Activated CD4-positive, alpha-beta T cell treated with anti-CD3 and anti-CD28 coated beads for 4 hours (primary cell): ENCODE data around the gene ENPEP.
"Not testable (repeated sequence)": the region's sequence is repeated elsewhere in the genome, so short reads cannot be mapped to it uniquely, and the experiment has no call there.

Experiments used
- DNase-seq, 2 donors: peaks; one replicate each; pipeline ENCODE4 v3.0.0-alpha.2; 2020

The ENPEP gene, protein sequence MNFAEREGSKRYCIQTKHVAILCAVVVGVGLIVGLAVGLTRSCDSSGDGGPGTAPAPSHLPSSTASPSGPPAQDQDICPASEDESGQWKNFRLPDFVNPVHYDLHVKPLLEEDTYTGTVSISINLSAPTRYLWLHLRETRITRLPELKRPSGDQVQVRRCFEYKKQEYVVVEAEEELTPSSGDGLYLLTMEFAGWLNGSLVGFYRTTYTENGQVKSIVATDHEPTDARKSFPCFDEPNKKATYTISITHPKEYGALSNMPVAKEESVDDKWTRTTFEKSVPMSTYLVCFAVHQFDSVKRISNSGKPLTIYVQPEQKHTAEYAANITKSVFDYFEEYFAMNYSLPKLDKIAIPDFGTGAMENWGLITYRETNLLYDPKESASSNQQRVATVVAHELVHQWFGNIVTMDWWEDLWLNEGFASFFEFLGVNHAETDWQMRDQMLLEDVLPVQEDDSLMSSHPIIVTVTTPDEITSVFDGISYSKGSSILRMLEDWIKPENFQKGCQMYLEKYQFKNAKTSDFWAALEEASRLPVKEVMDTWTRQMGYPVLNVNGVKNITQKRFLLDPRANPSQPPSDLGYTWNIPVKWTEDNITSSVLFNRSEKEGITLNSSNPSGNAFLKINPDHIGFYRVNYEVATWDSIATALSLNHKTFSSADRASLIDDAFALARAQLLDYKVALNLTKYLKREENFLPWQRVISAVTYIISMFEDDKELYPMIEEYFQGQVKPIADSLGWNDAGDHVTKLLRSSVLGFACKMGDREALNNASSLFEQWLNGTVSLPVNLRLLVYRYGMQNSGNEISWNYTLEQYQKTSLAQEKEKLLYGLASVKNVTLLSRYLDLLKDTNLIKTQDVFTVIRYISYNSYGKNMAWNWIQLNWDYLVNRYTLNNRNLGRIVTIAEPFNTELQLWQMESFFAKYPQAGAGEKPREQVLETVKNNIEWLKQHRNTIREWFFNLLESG

DNA sequence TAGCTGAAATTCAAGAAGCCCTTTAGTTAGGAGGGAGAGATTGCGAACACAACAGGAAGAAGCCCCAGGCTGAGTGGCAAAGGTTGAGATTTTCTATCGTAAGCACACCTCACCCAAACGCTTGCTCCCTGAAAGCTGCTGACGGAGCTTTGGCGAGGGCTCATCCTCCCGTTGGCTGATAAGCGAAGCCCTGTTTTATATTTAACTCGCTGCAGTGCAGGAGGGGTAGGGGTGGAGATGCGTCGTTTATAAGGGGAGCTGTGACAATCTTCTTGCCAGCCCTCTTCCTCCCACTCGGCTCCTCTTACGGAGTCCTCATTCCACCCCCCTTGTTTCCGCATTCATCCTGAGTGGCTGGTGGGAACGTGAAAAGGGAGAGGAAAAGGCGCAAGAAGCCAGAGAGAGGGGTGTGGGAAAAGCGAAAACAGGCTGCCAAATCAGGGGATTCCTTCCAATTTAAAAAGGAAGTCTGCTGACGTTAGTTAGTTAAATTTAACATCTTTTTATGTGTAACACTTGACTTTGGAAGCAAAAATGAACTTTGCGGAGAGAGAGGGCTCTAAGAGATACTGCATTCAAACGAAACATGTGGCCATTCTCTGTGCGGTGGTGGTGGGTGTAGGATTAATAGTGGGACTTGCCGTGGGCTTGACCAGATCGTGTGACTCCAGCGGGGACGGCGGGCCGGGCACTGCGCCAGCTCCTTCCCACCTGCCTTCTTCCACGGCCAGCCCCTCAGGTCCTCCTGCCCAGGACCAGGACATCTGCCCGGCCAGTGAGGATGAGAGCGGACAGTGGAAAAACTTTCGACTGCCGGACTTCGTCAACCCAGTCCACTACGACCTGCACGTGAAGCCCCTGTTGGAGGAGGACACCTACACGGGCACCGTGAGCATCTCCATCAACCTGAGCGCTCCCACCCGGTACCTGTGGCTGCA is at the start of gene ENPEP:
Gene ENPEP (plus strand): TSS at position 275 of the 938 bp plus-strand sequence. CDS start 260 bp downstream, at position 535.
- no peak for DNase-seq

DNA sequence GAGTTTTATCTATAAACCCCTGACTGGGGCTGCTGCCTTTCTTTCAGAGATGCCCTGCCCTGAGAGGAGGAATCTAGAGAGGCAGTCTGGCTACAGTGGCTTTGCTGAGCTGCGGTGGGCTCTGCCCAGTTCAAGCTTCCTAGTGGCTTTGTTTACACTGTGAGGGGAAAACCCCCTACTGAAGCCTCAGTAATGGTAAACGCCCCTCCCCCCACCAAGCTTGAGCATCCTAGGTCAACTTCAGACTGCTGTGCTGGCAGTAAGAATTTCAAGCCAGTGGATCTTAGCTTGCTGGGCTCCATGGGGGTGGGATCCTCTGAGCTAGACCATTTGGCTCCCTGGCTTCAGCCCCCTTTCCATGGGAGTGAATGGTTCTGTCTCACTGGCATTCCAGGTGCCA is 44.1 kb upstream of the ENPEP start:
- not testable (repeated sequence) for DNase-seq

DNA sequence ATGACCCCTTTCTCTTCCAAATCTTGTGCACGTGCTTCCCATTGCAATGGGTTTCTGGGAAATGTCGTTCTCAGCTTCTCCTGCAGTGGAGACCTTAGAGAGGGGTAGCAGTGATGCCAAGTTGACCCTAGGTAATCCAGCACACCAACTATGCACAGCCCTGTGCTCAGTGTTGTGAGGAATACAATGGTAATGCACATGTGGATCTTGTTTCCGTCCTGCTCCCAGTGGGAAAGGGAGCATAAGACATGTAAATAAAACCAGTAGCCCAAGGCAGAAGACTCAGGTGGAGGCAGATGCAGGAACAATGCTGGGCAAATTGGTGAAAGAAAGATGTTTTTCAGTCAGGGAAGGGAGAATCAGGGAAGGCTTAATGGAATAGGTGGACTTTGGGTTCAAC is 38.7 kb upstream of the ENPEP start:
- not testable (repeated sequence) for DNase-seq

DNA sequence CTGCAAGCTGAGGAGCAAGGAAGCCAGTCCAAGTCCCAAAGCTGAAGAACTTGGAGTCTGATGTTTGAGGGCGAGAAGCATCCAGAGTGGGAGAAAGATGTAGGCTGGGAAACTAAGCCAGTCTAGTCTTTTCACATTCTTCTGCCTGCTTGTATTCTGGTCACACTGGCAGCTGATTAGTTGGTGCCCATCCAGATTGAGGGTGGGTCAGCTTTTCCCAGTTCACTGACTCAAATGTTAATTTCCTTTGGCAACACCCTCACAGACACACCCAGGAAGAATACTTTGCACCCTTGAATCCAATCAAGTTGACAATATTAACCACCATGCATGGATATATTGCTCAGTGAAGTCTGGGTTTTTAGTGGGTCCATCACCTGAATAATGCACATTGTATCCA is 36.7 kb upstream of the ENPEP start:
- DNase-seq: not testable (repeated sequence)

DNA sequence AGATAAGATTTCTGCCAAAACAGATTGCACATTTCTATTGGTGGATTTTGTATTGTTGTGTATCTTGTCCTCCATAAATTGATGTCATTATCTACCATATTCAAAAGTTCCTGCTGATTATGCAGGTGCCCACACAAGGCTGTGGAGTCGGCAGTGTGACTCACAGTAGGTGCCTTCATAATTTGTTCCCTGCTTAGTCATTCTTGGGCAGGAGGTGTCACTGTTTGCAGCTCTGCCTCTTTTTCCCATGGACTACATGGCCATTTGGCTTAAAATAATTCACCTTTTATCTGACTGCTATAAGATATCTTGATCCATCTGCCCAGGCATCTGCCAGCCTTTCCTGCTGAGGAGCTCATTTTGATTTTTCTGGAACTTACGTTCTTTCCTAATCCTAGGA is 33.6 kb upstream of the ENPEP start:
- no peak for DNase-seq

DNA sequence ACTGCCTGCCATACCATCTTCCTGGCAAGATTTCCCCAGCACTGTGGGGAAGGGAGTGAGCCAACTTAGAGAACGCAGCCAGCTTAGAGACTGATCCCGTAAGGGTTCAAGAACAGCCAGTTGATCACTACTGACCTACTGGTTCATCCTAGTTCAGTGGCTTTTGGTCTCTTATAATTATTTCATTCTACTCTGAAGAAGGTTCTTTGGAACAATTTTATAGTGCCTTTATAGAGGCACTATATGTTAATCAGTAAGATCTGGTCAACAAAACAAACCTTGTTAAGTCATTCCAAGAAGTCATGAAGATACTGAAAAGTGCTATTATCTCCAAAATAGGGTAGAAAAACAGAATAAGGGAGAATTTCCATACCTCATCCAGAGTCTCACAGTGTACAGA is 33.2 kb upstream of the ENPEP start:
- no peak for DNase-seq

DNA sequence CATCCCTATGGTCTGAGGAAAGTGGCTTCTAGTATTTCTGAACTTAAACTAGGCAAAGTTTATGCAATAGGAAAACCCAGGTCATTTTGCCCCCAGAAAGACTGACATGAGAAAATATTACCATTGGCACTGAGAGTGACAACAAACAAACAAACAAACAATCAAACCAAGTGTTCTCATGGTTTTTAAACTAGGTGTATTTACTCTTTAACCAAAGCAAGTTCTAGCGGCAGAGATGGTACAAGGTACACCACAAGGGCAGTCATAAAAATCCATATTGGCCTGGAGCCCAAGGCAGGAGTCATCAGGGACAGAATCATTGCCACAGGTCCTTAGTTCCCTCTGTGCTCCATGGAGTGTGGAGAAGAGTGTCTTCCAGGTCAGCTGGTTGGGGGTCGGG is 26.0 kb upstream of the ENPEP start:
- no peak for DNase-seq

DNA sequence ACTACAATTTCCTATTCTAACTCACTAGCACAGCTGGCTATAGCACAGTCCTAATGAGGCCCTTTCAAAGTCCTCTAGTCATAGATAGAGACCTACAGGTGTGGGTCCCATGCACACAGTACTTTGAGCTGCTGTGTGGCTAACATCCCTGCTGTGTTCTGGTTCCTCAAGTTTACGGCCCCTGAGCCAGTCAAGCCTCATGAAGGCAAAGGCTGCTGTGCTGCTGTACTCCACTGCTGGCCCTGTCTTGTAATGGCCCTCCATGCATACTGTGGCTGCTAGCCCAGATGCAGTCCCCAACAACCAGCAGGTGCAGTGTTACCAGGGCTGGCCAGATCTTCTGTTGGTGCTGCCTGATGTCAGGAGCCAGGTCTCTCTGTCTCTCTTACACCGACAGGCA is 23.4 kb upstream of the ENPEP start:
- no peak for DNase-seq

DNA sequence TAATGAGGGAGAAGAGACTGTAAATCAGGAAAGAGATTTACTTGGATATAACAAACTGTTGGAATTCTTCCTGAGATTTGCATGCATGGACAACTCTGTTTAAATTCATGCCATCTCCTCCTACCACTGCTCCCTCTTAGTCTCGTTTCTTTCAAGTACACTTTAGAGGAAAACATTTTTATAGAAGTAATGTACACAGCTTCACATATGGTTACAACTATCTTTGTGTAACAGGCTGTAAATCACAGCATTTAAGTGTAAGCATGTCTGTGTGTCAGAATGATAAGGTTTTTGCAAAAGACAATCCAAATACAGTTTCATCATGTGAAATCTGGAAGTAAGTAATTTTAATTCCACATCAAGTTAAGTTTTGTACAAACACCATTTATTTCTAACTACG is 21.5 kb upstream of the ENPEP start:
- DNase-seq: no peak

DNA sequence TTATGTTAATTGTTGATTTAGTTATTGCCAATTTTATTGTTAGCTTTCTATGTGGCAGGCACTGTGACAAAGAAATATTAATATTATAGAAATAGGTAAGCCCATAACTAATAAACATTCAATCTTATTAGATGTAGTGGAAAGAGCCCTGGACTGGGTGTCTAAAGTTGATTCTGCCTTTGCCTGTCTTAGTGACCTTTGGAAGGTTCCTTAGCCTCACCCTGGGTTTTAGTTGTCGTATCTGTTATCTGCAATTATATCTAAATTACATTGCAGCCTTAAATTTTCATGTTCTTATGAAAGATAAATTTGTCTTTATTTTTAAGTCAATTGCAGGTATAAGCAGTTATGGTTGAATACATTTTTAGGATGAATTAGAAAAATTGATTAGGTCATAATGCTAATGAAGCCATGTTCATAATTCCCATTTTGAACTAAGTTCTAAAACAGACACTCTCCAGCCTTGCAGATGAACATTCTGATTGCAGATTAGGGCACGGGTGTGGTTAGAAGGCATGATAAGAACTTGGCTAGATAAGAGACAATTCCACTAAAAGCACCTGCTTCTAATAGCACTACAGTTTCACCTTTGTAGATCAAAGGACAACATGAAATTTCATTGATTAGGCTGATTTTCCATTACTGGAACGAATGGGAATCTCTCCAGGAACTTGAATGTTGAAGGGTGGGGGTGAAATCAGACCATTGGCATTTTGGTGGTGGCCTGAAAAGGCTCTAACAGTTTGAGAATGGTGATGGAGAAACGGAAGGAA is 17.3 kb upstream of the ENPEP start:
- DNase-seq: no peak

DNA sequence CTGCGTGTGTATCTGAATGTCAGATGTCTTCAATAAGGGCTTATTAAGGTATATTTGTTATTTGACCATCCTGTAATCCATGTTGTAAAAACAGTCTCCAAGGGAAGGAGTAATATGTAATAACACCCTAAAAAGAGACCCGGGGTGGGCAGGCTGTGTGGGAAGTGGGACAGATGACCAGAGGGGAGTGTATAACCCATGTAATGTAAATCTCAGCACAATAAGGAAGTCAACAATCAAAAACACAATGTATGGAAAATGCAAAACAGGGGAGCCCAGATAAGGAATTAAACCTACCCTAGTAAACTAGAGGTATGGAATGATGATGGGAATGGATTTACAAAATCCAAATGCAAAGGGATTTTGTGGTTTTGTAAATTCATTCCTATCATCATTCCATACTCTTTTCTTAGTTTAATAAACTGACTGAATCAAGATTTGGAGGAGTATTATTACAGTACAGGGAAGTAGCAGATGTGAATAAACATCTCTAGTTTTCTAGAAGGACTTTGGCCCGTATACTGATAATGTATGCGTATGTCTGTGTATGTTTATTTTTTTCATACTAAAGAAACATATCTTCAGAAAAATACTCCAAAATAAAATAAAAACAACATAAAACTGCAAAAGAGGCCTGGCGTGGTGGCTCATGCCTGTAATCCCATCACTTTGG is 15.7 kb upstream of the ENPEP start:
- no peak for DNase-seq

DNA sequence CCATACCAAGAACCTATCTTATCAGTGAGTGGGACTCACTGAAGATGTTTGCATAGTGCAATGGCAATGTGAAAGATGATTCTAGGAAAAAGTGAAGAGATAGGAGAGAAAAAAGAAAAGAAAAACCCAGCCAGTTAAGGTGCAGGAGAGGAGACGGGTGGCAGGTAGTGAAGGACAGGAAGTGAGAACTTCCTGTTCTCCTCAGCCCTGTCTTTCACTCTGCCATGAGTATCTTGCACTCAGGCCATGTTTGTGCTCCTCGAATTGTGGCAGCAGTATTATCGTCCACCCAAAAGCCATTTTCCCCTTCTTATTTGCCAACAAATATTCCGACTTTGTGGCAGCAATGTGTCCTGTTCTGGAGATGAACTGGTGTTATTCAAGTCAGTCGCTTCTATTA is 8.6 kb upstream of the ENPEP start:
- no peak for DNase-seq

DNA sequence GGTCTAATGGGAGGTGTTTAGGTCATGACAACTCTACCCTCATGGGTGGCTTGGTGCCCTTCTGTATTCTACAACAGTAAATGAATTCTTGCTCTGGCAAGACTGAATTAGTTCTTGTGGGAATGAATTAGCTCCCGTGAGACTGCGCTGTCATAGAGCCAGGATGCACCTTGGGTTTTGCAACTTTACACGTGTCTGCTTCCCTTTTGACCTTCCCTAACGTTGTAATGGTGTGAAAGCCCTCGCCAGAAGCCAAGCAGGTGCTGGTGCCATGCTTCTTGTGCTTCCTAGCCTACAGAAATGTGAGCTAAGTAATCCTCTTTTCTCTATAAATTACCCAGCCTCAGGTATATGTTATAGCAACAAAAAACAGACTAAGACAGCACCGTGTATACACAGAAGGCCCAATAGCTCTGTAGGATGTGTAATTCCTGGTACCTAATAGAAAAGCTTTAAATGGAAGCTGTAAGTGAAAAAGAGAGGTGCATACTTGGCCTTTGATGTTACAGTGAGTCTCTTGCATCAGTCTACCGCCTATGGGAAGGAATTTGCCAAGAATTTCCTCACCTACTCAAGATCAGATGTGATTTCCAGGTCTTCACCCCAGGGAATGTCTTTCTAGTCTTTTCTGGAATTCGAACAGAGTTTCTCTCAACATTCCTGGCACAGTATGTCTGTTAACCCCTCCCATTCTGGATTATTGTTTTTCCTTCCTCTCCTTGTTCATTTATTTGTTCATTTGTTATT is 3.2 kb upstream of the ENPEP start:
- DNase-seq: no peak

DNA sequence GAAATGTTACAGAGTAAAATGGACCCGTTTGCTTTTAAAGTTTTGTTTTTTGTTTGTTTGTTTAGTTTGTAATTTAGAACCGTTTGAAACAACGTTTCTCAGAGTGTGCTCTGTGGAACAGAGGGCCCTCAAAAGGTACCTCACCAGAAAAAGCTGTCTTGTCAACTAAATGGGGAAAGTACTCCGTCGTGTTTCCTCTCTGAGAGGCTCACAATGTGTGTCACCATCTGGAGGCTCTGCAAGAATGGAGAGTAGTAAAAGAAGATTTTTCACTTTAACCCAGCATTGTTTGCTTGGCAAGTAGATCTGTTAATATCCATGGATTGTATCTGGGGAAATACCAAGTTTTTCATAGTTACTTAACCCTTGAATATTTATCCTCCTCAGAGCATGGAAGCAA is 1.5 kb upstream of the ENPEP start:
- DNase-seq: no peak

DNA sequence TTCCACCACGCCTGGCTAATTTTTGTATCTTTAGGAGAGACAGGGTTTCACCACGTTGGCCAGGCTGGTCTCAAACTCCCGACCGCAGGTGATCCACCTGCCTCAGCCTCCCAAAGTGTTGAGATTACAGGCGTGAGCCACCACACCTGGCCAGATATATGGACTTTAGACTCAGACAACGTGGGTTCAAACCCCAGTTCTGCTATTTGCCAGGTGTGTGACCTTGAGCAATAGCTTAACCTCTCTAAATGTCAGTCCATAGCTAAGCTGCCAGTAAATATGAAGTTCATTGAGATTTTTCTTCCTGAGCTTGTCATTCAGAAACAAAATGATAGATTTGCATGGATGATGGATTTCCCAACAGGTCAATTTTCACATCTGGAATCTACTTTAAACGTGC is 875 bp upstream of the ENPEP start:
- not testable (repeated sequence) for DNase-seq

DNA sequence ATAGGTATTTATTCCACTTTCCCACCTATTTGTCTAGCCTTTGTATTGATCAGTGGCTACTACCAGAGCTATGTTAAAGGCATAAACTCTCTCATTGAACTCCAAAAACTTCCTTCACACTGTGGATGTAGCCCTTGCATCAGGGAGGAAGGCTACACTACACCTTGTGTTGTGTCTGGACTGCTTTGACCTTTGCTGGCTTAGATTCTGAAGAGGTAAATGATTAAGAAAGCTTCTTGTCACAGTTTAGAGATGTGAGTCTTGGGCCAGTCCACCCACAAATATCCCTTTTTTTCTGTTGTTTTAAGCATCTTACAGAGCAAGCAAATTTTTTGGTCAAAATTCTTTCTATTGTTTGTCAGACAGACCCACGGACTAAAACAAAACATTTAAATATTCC is 1.9 kb downstream of the ENPEP start:
- no peak for DNase-seq

DNA sequence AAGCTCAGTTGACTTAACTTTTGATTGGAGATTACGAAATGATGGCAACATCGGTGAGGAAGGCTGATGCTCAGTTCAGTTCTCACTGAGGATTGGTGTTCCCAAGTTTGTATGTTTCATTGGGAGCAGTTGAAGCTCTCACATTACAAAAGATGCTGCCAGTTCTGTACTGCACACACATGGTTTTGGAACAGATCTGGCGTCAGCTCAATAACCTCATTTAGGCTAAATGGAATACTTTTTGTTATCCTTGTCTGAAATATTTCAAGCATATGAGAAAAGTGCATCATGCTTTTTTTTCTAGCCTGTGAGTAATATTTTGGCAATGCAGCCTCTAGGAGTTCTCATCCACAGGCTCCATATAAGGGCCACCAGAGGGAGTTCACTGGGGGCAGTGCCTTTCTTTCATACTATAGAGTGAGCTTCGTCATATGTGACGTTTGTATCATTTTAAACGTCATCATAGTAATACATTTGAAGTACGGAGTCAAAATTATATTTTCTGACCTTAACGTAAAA is 4.1 kb downstream of the ENPEP start:
- no peak for DNase-seq

DNA sequence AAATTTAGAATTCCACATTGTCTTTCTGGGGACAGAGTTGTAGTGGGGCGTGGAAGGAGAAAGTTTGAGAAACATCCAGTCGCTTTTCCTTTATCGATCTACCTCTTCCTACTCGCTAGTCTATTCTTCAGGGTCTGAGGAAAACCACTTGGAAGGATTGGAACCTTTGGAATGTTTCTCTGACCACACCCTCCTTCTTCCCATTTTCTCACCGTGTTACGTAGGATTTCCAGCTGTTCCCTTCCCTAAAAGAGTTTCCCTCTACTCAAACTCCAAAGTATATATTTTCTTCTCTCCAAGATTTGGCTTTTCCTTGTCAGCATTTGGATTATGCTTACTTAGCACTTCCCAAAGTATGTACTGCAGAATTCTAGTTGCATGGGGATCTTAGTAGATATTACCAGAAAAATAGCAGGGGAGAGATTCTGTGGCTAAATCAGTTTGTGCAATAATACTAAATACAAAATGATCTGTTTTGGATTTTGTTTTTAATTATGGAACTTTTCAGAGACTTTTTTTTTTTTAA is 4.9 kb downstream of the ENPEP start:
- DNase-seq: no peak

DNA sequence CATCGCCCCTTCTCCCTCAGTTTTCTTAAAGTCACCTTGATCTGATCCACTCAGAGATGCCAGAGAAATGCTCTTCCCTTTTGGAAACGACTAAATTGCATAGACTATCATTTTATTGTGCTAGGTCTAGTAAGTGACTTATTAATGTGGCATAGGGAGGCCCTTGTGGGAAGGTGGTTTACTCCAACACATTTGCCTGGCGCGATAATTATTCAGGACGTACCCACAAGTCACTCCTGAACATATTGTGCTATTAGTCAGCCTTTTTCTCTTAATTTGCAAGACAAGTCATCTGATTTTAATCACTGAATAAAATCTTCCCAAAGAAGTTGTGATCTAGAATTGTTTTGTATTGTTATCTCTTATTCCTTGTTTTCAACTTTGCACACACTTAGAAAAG is 7.6 kb downstream of the ENPEP start:
- DNase-seq: no peak

DNA sequence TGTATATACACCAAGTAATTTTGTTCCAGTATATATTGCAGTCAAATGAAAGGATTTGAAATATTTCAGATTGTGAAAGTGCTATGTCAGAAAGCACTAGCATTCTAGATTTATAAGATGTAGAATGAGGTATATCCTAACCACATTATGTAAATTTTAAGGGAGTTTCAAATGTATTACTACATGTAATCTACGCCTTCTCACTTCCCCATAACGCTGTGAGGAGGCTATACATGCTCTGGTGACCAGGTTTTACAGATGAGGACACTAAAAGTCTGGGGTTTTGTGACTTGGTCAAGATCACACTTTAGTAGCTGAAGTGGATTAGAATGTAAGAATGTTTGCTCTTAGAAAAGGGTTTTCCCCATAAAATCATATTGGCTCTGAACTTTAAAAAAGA is 8.1 kb downstream of the ENPEP start:
- no peak for DNase-seq
